GM20000 (cell line): Measurements from ENCODE around the gene ZNF85.
"Not testable (repeated sequence)": the region's sequence is repeated elsewhere in the genome, so short reads cannot be mapped to it uniquely, and the experiment has no call there.

ENCODE experiments used
- DNase-seq: peaks from one replicate; pipeline ENCODE4 v3.0.0; 2012; ENCODE audit warnings: low spot score
- CTCF ChIP-seq: IDR thresholded peaks from 2 replicates; pipeline ENCODE4 v1.5.1; 2012; ENCODE audit warnings: mild to moderate bottlenecking, control low read depth; ENCODE audit errors: extremely low read depth, missing control alignments

Gene ZNF85

GRCh38 chr19:20964798-20965197 lies 41.7 kb downstream of the ZNF85 start:
- no peak for DNase-seq

GRCh38 chr19:20968092-20968491 lies 45.0 kb downstream of the ZNF85 start:
- no peak for TF ChIP-seq CTCF
- no peak for DNase-seq

More at GRCh38 chr19:20964798-20965197, 41.7 kb downstream of the ZNF85 start:
- TF ChIP-seq CTCF = no peak

- DNase-seq = no peak
- TF ChIP-seq CTCF = no peak
Measured at GRCh38 chr19:20969498-20969897, 46.4 kb downstream of the ZNF85 start.

DNA sequence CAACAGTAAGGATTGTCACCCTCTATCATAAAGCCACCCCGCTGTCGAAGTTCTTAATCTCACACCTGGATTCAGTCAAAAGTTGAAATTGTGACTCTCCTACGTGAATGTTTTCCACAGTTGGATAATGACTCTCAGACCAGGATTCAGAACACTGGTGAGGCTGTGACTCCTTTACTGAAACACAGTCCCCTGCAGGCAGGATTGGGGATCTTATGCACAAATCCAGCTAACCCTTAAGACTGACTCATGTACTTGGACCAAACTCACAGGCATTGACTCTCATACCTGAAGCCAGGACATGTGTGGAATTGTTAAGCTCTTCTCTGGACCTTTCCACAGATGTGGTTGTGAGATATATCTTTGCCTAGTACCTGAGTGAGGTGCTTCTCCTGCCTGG lies 46.8 kb downstream of the ZNF85 start:
- no peak for DNase-seq
- TF ChIP-seq CTCF = no peak

- not testable (repeated sequence) for DNase-seq
Measured at GRCh38 chr19:20992788-20993187, 69.7 kb downstream of the ZNF85 start.

- peak; percentile 85 for DNase-seq
Measured at GRCh38 chr19:20999731-21000352, 76.8 kb downstream of the ZNF85 start.

More at GRCh38 chr19:20999731-21000352, 76.8 kb downstream of the ZNF85 start:
- no peak for TF ChIP-seq CTCF
